SU-DHL-6 (cell line): Measurements from ENCODE around the gene NAP1L4.

Experiments
- H2AFZ ChIP-seq: fragments of 200-600 bp; sonication (generic); 2 replicates; pipeline ENCODE4 v1.6.1; 2014; ENCODE audit warnings: low read depth, mild to moderate bottlenecking, moderate library complexity, mixed read lengths, antibody characterized with exemption, low read length; ENCODE audit not compliant: severe bottlenecking
- H3F3A ChIP-seq: fragments of 200-600 bp; shearing (Covaris generic); 2 replicates; pipeline ENCODE4 v1.6.0; 2016; ENCODE audit warnings: antibody characterized with exemption, mild to moderate bottlenecking; ENCODE audit not compliant: insufficient read depth
- H3K27ac ChIP-seq: fragments of 200-600 bp; sonication (generic); 2 replicates; pipeline ENCODE4 v1.5.1; 2016; ENCODE audit warnings: low read depth, mild to moderate bottlenecking, low read length, moderate library complexity, mixed read lengths
- H3K27me3 ChIP-seq: fragments of 200-600 bp; sonication (generic), shearing (Covaris generic); 2 replicates; pipeline ENCODE4 v1.6.0; 2014; ENCODE audit warnings: mild to moderate bottlenecking, low read length
- H3K36me3 ChIP-seq: fragments of 200-600 bp; sonication (generic); 2 replicates; pipeline ENCODE4 v1.6.1; 2014; ENCODE audit warnings: mild to moderate bottlenecking, low read length, mixed read lengths
- H3K4me2 ChIP-seq: fragments of 300-600, 200-600 bp; shearing (Covaris generic), sonication (generic); 2 replicates; pipeline ENCODE4 v1.6.0; 2014; ENCODE audit warnings: low read length, low read depth, mild to moderate bottlenecking; ENCODE audit not compliant: poor library complexity, severe bottlenecking
- H3K4me3 ChIP-seq: fragments of 200-600 bp; sonication (generic); 2 replicates; pipeline ENCODE4 v1.5.1; 2014; ENCODE audit warnings: antibody characterized with exemption, low read length, mild to moderate bottlenecking, mixed read lengths; ENCODE audit not compliant: insufficient read depth, poor library complexity, severe bottlenecking
- H3K79me2 ChIP-seq: fragments of 200-600 bp; sonication (generic); 2 replicates; pipeline ENCODE4 v1.6.1; 2014; ENCODE audit warnings: mild to moderate bottlenecking, low read length, moderate library complexity; ENCODE audit not compliant: insufficient read depth
- H3K9ac ChIP-seq: fragments of 200-600 bp; sonication (generic); 2 replicates; pipeline ENCODE4 v1.7.0; 2014; ENCODE audit warnings: mild to moderate bottlenecking, low read length
- H3K9me2 ChIP-seq: fragments of 200-600 bp; sonication (generic); replicated peaks from 2 replicates; pipeline ENCODE4 v1.6.1; 2014; ENCODE audit warnings: low read length; ENCODE audit not compliant: insufficient read depth
- H3K9me3 ChIP-seq: fragments of 200-600 bp; sonication (generic); 2 replicates; pipeline ENCODE4 v1.6.1; 2014; ENCODE audit warnings: low read length, mixed read lengths; ENCODE audit not compliant: insufficient read depth
- H4K20me1 ChIP-seq: fragments of 200-600 bp; sonication (generic); 2 replicates; pipeline ENCODE4 v1.6.1; 2014; ENCODE audit warnings: low read depth, mild to moderate bottlenecking, antibody characterized with exemption, low read length, moderate library complexity, mixed read lengths
- CTCF ChIP-seq: fragments of 200-600 bp; sonication (generic); IDR thresholded peaks from one replicate; pipeline ENCODE4 v1.5.1; 2017; ENCODE audit warnings: antibody characterized with exemption, mild to moderate bottlenecking, low read length, moderate library complexity; ENCODE audit not compliant: insufficient read depth, poor library complexity, severe bottlenecking
- EZH2phosphoT487 ChIP-seq: fragments of 200-600 bp; sonication (generic), shearing (Covaris generic); conservative IDR thresholded peaks from 2 replicates; pipeline ENCODE4 v1.6.1; 2018; ENCODE audit warnings: mild to moderate bottlenecking, antibody characterized with exemption, low read length, moderate library complexity, mixed read lengths

Gene NAP1L4

DNA sequence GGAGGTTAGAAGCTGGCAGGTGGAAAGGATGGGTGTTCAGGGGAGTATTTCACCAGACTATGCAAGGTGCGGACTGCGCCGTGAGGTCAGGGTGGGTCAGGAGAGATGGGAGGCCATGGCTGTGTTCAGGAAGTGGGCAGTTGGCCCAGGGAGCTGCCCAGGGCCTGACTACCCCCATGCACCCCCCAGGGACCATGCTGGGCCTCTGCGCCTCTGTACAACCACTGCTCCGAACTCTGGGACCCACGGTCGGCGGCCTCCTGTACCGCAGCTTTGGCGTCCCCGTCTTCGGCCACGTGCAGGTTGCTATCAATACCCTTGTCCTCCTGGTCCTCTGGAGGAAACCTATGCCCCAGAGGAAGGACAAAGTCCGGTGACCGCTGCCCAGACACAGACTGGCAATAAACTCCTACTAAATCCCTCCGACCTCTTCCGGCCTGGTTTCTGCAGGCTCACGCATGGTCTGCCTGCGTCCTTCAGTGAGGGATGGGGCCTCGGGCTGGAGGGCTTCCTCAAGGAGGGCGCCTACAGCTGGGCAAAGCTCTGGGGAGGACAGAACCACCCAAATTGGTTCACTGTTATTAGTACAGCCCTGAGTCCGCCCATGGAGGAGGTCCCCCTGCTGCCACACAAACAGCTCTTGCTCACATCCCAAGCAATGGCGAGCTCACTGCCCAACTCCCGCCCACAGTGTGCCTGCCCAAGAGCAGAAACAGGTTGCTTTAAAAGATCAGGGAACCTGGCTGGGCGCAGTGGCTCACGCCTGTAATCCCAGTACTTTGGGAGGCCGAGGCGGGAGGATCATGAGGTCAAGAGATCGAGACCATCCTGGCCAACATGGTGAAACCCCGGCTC, 67.1 kb downstream of the NAP1L4 start:
- Histone ChIP-seq H3K27me3 (no peaks in the 10 kb centered on the region), H3K27ac (no peak overlapping the region), H3K4me2 (no peak overlapping the region)

GRCh38 chr11:2924381-2924780, 67.7 kb downstream of the NAP1L4 start:
- H3K27ac ChIP-seq: no peak overlapping the region
- H3K36me3 ChIP-seq: no peaks in the 10 kb centered on the region
- H3K9ac ChIP-seq: no peak overlapping the region
- H3K79me2 ChIP-seq: no peaks in the 10 kb centered on the region
- no peaks in the 10 kb centered on the region for H3K9me2 ChIP-seq
- H3K27me3 ChIP-seq: no peaks in the 10 kb centered on the region
- H3K9me3 ChIP-seq: no peaks in the 10 kb centered on the region
- H3F3A ChIP-seq: no peaks in the 10 kb centered on the region
- H3K4me2 ChIP-seq: no peak overlapping the region
- H4K20me1 ChIP-seq: no peaks in the 10 kb centered on the region
- no peak overlapping the region for H2AFZ ChIP-seq
- TF ChIP-seq CTCF (no peak), EZH2phosphoT487 (no peak)
- H3K4me3 ChIP-seq: no peak overlapping the region

More for the DNA sequence above, 67.1 kb downstream of the NAP1L4 start:
- H4K20me1 ChIP-seq: no peaks in the 10 kb centered on the region
- H3K9me3 ChIP-seq: no peaks in the 10 kb centered on the region
- H3K36me3 ChIP-seq: no peaks in the 10 kb centered on the region
- no peaks in the 10 kb centered on the region for H3F3A ChIP-seq
- no peak overlapping the region for H3K4me3 ChIP-seq
- no peak overlapping the region for H2AFZ ChIP-seq
- no peak overlapping the region for H3K9ac ChIP-seq
- TF ChIP-seq EZH2phosphoT487 (no peak), CTCF (no peak)
- no peaks in the 10 kb centered on the region for H3K9me2 ChIP-seq
- H3K79me2 ChIP-seq: no peaks in the 10 kb centered on the region

GRCh38 chr11:2923446-2924375, 68.4 kb downstream of the NAP1L4 start:
- Histone ChIP-seq H3K4me2 (no peak overlapping the region), H3K27me3 (no peaks in the 10 kb centered on the region), H3K9me2 (no peaks in the 10 kb centered on the region), H3K4me3 (no peak overlapping the region), H3K9ac (no peak overlapping the region), H4K20me1 (no peaks in the 10 kb centered on the region), H2AFZ (no peak overlapping the region), H3K36me3 (no peaks in the 10 kb centered on the region), H3K79me2 (no peaks in the 10 kb centered on the region), H3F3A (no peaks in the 10 kb centered on the region), H3K9me3 (no peaks in the 10 kb centered on the region), H3K27ac (no peak overlapping the region)
- no peak for TF ChIP-seq CTCF
- TF ChIP-seq EZH2phosphoT487: no peak
